NCI-H2227 (cell line): Measurements from ENCODE around the gene ARHGAP31.

Experiments
- DNase-seq: peaks from one replicate; lab custom pipeline; 2025; ENCODE audit not compliant: unreplicated experiment; lab: John Stamatoyannopoulos, UW

The ARHGAP31 gene

DNA sequence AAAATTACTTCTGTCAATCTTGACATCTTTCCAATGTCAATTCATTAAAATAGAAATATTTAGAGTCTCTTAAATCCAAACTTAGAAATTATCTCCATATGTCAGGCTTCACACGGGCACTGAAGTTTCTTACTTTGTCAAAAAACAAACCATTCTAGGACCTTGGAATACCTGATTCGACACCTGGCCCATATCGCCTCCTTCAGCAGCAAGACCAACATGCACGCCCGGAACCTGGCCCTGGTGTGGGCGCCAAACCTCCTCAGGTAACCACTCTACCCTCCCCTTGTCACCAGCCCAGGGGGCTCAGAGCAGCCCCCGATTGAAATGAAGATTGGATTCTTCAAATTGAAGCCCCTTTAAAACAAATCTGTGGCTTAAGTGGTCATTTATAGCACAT is 88.0 kb downstream of the ARHGAP31 start:
- no peak for DNase-seq

DNA sequence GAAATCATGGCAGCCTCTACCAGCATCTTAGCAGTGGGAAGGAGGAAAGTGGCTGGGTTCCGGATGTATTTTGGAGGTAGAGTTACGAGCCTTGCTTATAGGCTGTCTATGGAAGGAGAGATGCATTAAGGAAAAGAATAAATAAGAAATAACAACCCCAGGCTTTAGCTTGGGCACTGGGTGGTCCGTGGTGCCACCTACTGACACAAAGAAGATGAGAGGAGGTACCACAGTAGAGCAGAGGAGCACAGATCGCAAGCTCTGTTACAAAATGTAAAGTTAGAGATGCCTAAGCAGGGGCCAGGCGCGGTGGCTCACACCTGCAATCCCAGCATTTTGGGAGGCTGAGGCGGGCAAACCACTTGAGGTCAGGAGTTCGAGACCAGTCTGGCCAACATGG is 94.4 kb downstream of the ARHGAP31 start:
- no peak for DNase-seq

DNA sequence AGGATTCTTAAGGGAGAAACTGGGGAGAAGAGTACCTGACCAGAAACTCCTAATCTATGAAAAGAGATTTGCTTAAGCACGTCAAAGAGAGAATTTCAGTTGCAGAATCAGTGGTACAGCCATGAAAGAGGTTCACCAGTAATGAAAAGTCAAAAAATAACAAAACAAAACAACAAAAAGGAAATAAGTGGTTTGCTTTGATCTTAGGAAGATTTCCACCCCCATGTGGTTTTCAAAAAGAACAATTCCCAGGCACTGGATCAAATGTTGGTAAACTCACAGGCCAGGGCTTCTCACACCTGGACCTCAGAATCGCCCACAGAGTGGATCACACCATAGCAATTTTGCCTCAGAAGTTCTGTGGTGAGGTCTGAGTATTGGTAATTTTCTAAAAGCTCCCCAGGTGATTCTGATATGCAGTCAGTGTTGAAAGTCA is 101.8 kb downstream of the ARHGAP31 start:
- no peak for DNase-seq

DNA sequence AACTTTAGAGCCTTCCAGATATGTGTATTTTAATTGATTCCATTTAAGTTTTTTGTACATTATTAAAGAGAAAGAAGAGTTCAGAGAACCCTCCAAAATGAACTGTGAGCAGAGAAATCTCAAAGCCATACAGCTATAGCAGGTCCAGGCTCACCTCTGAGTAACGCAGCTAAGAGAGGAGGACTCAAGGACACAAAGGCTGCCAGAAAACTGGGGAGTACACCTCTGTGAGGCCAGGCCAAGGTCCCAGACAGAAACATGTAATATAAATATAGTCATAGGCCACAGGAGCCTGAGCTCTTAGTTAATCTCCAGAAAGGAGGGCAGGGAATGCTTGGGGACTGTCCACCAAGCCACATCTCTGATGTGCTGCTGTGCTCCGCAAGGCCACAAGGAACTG is 102.7 kb downstream of the ARHGAP31 start:
- DNase-seq: no peak

DNA sequence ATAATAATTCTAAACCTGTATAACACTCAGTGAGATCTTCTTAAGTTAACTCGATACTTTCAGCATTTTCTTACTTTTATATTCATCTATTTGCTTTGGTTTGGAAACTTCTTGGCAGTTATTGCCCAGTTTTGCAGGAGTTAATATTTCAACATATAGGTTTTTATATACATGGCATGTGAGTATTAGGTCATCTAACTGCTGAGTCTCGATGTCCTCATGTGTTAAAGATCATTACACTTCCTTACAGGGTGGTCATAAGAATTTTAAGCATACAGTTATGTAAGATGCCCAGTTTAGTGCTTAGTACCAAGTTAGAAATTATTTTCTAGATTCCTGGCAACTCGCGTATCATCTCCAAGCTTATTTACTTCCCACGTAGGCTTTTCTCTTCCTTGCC is 106.3 kb downstream of the ARHGAP31 start:
- no peak for DNase-seq

DNA sequence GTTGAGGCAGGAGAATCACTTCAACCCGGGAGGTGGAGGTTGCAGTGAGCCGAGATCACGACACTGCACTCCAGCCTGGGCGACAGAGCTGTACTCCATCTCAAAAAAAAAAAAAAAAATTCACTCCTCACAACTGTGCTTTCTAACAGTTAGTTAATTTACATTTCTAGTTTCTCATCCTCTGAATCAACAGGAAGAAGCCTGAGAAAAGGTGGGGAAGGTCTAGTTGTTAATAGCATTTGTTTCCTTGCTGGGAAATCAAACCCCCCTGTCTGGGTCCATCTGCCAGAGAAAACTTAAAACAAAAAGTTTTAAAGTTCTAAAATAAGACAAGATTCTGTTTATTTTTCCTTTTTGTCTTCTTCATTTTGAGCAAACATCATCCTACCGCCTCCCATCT is 106.9 kb downstream of the ARHGAP31 start:
- no peak for DNase-seq

DNA sequence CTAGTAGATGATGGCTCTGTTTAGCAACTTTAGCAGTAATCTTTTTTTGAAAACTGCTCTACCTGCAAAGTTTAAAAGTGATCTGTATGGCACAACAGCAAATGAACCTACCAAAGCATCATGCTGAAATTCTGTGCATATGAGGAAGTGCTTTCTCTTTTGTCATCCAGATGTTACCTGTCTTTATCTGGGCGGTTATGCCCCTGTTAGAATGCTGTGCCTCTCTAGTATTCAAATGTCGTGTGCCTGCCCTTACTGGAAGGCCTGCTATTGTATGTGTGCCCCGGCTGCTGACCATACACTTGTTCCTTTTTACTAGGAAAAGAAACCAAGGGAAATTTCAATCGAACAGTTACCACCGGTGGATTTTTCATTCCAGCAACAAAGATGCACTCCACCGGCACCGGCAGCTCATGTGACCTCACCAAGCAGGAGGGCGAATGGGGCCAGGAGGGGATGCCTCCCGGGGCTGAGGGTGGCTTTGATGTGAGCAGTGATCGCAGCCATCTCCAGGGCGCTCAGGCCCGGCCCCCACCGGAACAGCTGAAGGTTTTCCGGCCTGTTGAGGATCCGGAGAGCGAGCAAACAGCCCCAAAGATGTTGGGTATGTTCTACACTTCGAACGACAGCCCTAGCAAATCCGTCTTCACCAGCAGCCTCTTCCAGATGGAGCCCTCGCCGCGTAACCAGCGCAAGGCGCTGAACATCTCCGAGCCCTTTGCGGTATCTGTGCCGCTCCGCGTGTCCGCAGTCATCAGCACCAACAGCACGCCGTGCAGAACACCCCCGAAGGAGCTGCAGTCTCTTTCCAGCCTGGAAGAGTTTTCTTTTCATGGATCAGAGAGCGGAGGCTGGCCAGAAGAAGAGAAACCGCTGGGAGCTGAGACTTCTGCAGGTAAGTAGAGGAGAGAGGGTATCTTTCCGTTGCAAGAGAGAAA is 107.6 kb downstream of the ARHGAP31 start:
- DNase-seq: no peak

DNA sequence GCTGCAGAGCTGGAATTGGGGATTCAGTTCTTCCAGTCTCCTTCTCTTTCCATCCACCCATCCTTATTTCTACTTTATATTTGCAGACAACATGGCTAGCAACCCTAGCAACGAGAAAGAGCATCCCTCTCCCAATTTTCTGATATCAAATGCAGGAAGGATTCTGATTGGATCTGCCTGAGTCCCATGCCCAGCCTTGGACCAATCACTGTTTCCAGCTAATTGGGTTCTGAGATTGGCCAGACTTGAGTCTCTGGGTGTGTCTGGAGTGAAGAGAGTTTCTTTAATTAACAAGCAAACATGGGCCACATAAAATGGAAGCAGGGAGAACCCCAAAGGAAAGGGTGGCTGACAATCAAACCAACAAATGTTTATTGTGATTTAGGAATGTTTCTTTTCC is 108.6 kb downstream of the ARHGAP31 start:
- no peak for DNase-seq

DNA sequence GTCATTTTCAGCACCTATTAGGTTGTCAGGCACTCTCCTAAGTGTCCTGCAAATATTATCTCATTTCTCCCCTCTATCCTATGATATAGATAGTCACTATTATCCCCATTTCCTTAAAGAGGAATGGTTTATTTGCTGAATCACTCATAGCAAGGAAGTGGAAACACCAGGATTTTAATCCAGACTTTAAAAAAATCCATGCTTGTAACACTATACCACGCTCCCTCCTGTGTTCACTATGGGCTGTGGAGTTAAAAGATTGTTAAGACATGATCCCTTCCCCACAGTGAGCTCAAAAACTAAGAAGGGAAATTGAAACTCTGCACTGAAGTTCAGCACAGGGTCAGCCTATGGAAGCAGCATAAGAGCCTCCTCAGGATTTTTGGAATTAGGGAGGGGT is 109.0 kb downstream of the ARHGAP31 start:
- no peak for DNase-seq

DNA sequence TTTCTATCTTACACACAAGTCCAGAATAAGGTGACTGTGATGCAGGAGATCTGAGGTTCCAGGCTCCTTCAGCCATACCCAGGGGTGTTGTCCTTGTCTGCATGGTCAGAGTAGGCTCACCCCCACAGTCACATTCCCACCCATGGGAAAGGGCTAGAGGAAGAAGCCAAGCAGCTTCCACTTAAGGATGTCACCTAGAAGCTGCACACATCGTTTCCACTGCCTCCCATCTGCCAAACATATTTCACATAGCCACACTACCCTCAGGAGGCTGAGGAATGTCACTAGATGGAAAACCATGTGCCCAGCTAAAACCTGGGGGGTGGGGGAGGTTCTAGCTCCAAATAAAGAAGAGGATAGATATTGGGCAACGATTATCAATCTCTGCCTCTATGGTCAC is 111.1 kb downstream of the ARHGAP31 start:
- no peak for DNase-seq

DNA sequence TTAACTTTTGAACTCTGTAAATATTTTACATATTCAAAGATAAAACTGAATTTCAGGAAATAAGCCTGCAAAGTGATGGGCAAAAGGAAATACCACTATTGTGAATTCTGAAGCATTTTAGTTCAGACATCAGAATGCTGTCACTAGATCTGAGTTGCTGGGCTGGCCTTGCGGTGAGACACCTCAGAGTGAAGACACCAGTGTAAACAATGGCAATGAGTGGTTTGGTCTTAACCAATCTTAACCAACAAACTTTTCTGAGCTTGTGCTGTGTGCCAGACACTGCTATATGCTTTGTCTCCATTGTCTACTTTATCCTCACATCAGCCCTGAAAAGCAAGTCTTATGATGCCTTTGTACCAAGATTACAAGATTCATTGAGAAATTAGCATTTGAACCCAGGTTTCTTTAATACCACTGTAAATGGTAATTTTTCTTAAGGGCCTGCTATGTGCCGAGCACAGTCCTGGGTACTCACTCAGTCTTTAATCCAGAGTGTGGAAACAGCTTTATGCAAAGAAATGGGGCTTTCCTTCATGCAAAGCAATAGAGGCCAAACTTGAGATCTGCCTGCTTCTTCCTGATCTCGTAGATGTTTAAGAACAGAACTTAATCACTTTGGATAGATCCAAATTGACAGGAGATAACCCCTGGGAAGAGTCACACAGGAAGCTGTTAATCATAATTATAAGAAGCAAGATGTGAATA is 114.2 kb downstream of the ARHGAP31 start:
- DNase-seq: no peak

DNA sequence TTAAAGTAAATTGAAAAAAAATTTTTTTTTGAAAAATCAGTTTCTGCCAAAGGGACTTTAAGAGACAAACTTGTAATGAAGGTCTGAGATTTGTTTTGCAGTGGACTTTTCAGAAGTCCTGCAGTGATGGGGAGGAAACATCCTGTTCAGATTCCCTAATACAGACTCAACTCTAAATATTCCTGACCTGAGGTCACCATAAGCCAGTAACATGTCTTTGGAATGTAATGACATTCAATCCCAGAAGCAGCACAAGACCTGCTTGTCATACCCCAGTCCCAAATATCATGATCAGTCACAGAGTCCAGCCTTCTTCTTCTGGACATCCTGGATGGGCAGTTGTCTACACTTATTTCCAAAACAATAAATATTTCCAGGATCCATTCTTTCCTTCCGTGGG is 115.7 kb downstream of the ARHGAP31 start:
- DNase-seq: no peak

DNA sequence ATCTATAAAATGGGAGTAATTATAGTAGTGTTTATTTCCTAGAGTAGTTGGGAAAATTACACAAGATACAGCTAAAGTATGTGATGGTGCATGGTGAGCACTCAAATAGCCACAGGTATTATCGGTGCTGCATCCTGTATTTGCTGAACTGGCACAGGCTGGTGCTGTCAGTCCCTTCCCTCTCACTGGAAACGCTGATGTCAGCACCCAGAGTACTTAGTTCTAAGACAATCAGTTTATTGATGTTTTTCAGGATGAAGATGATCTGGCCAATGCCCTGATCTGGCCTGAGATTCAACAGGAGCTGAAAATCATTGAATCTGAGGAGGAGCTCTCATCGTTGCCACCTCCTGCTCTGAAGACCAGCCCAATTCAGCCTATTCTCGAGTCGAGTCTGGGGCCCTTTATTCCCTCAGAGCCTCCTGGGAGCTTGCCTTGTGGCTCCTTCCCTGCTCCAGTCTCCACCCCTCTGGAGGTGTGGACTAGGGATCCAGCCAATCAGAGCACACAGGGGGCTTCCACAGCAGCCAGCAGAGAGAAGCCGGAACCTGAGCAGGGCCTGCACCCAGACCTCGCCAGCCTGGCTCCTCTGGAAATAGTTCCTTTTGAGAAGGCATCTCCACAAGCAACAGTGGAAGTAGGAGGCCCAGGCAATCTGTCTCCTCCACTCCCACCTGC is 119.6 kb downstream of the ARHGAP31 start:
- DNase-seq: no peak

DNA sequence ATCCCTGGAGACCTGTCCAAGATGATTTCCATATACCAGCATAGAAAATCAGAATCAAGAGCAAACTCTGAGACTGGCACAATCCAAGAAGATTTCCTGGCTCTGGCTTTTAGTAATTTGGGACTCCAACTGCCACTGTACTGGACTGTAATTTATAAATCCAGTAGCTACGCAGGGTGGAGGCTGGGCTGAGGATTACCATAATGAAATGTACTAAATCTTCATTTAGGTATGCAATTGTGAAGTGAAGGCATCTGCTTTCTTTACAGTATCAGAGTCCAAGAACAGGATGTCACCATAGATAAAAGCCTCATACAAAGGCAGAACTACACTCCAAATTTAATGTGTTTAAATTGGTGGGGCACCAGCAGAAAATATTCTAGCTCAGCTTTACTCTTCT is 122.7 kb downstream of the ARHGAP31 start:
- no peak for DNase-seq

DNA sequence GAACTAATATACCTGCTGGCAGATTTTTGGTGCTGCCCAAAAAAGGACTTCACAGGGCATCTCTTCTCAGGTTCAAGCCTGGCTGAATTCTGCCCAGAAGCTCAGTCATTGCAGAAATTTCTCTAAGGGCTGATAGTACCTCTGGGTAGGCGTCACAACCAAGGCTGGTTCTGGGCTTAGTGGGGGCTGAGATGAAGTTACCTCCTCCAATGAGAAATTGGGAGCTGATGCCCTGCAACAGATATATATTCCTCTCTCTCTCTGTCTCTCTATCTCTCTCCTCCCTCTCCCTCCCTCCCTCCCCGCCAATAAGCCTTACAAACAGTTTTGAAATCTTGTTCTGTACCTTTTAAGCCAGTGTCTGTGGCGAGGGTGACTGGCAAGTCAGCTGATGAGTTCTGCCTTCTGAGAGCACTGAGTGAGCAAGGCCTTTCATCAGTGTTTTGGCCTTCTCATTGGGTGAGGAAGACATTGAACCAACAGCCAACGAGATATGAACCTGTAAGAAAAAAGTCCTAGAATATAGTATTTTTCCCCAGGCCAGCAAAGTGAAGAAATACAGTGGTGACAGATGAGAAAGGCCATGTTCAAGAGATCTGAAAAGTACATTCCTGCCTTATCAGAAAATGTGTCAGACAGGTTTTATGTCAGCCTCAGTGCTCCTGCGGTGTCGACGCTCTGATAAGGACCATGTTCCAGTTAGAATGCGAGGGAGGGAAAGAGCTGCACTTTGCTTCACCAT is 123.8 kb downstream of the ARHGAP31 start:
- DNase-seq: no peak

DNA sequence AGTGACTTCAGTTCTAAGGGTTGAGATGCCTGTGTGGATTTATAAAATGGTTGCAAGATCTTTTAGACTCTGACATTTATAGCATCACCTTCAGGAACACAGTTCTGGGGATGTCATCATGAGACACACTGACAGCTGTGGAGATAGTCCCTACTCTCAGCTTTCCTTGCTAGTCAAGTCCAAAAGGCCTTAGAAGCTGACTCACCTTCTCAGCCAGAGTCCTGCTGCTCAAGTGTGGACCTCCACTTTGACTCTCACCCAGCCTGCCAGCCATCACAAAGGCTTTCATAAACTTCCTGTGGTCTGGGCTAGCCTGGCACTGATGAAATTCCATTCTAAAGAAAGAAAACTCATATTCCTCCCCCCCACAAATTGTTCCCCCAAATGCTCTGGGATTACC is 124.5 kb downstream of the ARHGAP31 start:
- DNase-seq: no peak

DNA sequence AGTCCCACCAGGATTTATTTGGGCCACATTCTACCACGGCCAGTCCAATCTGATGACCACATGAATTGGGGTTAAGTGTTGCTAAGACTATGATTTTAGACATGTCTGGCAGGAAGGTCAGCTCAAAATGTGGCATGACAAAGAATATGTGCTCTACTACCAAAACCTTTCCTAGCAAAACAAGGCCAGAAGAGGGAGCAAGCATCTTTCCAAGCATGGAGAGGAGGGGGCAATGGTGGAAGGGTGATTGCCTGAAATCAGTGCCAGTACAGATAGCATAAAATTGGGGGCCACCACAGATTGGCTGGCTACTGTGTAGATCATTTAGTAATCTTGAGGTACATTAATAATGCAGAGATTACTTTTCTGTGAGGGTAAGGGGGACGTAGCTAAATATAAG is 126.0 kb downstream of the ARHGAP31 start:
- no peak for DNase-seq

DNA sequence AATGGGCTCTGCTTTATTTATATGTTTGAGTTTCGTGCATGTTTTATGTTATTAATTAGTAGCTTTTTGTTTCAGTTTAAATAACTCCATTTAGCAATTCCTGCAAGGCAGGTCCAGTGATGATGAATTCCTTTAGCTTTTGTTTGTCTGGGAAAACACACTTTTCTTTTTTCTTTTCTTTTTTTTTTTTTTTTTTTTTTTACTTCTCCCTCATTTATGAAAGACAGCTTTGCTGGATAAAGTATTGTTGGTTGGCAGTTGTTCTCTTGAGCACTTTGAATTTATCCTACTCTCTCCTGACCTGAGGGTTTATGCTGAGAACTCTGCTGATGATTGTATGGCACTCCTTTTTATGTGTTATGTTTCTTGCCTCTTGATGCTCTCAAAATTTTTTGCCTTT is 133.5 kb downstream of the ARHGAP31 start:
- DNase-seq: no peak

DNA sequence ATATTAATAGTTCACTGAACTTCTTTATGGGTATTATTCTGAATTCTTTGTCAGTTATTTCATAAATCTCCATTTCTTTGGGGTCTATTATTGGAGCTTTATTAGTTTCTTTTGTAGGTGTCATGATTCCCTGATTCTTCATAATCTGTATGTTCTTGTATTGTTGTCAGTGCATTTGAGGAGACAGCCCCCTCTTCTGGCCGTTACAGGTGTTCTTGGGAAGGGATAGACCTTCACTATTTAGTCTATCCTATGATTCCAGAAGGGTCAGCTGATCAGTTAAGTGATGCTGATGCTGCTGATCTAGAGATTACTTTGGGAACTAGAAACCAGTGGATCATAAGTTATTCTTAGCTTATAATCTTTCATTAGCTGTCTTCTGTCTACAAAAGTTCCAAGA is 134.4 kb downstream of the ARHGAP31 start:
- no peak for DNase-seq

DNA sequence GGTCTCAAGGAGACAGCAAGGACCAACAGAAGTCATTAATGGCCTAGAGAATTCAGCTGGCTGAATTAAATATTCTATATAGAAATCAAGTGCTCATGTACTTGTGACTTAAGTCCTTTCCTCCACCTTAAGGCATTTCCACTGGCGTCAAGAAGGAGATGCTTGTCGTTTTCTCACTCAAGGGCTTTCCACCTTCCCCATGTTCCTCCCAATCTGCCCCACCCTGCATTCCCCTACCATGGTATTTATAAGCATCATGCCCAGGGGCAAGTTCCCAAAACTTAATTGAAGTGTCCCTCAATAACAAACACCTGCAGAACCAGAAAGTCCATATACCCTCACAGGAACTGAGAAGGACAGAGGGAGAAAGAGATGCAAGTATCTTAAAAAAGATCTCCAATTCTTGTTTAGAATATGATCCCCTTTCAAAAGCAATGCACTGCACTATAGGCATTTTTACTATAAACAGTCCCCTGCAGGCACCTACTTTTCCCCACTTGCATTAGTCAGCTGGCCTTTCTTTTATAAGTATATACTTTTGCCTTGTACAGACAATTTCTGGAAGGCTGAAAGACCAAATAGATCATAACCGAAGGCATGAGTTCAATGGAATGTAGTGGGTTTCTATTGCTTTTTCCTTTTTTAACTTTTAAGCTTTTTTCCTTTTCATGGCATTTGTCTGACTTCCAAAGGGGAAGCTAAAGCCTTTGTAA is 139.6 kb downstream of the ARHGAP31 start:
- DNase-seq: no peak
